H54 (cell line): ENCODE data around the gene CPNE8.
"Not testable (repeated sequence)": the region's sequence is repeated elsewhere in the genome, so short reads cannot be mapped to it uniquely, and the experiment has no call there.

ENCODE experiments used
- DNase-seq: peaks from one replicate; pipeline ENCODE4 v3.0.0; 2011; ENCODE audit warnings: low spot score, mixed read lengths; ENCODE audit not compliant: insufficient read length
- FAIRE-seq: peaks from 3 replicates; lab custom pipeline; 2011; peaks lifted over from hg19 to GRCh38; lab: Jason Lieb, UNC
- POLR2A ChIP-seq: IDR thresholded peaks from 2 replicates; pipeline ENCODE4 v1.6.1; 2011; ENCODE audit warnings: low read depth, mild to moderate bottlenecking, low read length

Gene CPNE8

GRCh38 chr12:38761636-38762342 is 143.6 kb downstream of the CPNE8 start:
- no peak for TF ChIP-seq POLR2A
- DNase-seq (no peak), FAIRE-seq (no peak)

GRCh38 chr12:38761111-38761510 is 144.3 kb downstream of the CPNE8 start:
- no peak for TF ChIP-seq POLR2A
- no peak for DNase-seq
- no peak for FAIRE-seq

- no peak for FAIRE-seq
- no peak for DNase-seq
- TF ChIP-seq POLR2A, result no peak
These were observed 145.8 kb downstream of the CPNE8 start for GRCh38 chr12:38759621-38760020.

GRCh38 chr12:38746744-38747143 is 158.6 kb downstream of the CPNE8 start:
- FAIRE-seq (no peak), DNase-seq (no peak)
- TF ChIP-seq POLR2A, result no peak

- no peak for DNase-seq
- TF ChIP-seq POLR2A, result no peak
- FAIRE-seq, result no peak
These were observed 159.8 kb downstream of the CPNE8 start for GRCh38 chr12:38745601-38746000.

- DNase-seq (no peak), FAIRE-seq (no peak)
- no peak for TF ChIP-seq POLR2A
These were observed 161.3 kb downstream of the CPNE8 start for GRCh38 chr12:38744041-38744440.

- FAIRE-seq, DNase-seq: not testable (repeated sequence)
These were observed 162.9 kb downstream of the CPNE8 start for GRCh38 chr12:38742496-38742895.

- FAIRE-seq (no peak), DNase-seq (no peak)
- no peak for TF ChIP-seq POLR2A
These were observed 168.6 kb downstream of the CPNE8 start for GRCh38 chr12:38736821-38737220.

- no peak for TF ChIP-seq POLR2A
- DNase-seq (no peak), FAIRE-seq (no peak)
These were observed 172.6 kb downstream of the CPNE8 start for GRCh38 chr12:38732761-38733160.

- no peak for DNase-seq
- TF ChIP-seq POLR2A, result no peak
- no peak for FAIRE-seq
These were observed 176.5 kb downstream of the CPNE8 start for GRCh38 chr12:38728894-38729293.

- FAIRE-seq (no peak), DNase-seq (no peak)
- no peak for TF ChIP-seq POLR2A
These were observed 183.7 kb downstream of the CPNE8 start for GRCh38 chr12:38721611-38722252.

GRCh38 chr12:38720661-38721060 is 184.7 kb downstream of the CPNE8 start:
- DNase-seq (no peak), FAIRE-seq (no peak)
- TF ChIP-seq POLR2A, result no peak

GRCh38 chr12:38713294-38713693 is 192.1 kb downstream of the CPNE8 start:
- no peak for FAIRE-seq
- TF ChIP-seq POLR2A, result no peak
- DNase-seq, result no peak

GRCh38 chr12:38711054-38711453 is 194.3 kb downstream of the CPNE8 start:
- TF ChIP-seq POLR2A, result no peak
- FAIRE-seq (no peak), DNase-seq (no peak)

- FAIRE-seq (no peak), DNase-seq (no peak)
- TF ChIP-seq POLR2A, result no peak
These were observed 196.9 kb downstream of the CPNE8 start for GRCh38 chr12:38708466-38708865.
